ENCODE results near the gene KRT4. TPM values are rescaled to one million over a fixed set of nuclear protein-coding genes. Genes with fewer than 3 reads are reported as not detected.

Gene KRT4
- total RNA-seq, 2 donors from 2014 or later, result not detected

DNA sequence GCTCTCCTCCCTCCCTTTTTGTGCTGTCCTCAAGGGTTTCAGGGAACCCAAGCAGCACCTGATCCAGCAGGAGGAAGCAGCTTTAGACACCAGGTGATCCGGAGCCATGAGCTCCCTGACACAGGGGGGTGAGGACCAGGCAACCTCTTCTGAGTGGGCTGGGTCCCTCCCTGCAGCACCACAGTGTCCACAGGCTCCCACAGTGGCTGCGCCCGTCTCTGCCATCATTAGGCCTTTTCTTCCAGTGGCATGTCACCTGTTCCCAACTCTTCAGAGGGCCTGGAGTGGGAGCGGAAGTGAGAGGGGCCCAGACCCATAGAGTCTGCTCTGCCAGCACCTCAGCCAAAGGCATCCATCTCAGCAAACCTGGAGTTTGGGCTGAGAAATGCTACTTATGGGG lies 36.4 kb downstream of the KRT4 start:
- TF ChIP-seq, protein P1, sequence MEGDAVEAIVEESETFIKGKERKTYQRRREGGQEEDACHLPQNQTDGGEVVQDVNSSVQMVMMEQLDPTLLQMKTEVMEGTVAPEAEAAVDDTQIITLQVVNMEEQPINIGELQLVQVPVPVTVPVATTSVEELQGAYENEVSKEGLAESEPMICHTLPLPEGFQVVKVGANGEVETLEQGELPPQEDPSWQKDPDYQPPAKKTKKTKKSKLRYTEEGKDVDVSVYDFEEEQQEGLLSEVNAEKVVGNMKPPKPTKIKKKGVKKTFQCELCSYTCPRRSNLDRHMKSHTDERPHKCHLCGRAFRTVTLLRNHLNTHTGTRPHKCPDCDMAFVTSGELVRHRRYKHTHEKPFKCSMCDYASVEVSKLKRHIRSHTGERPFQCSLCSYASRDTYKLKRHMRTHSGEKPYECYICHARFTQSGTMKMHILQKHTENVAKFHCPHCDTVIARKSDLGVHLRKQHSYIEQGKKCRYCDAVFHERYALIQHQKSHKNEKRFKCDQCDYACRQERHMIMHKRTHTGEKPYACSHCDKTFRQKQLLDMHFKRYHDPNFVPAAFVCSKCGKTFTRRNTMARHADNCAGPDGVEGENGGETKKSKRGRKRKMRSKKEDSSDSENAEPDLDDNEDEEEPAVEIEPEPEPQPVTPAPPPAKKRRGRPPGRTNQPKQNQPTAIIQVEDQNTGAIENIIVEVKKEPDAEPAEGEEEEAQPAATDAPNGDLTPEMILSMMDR (IDR thresholded peaks at IDR 0.05), result no peak
- DNase-seq (ENCODE audit: low spot score) (no peak), ATAC-seq (ENCODE audit: insufficient number of reproducible peaks, low FRiP score, low read depth) (no peak)
- H3K27ac ChIP-seq, result no peak overlapping the region
- H3K4me1 ChIP-seq (ENCODE audit: control insufficient read depth in 1 of 2, low read depth in 2 of 2), result no peaks in the 10 kb centered on the region
- no peak overlapping the region for H3K4me3 ChIP-seq
- no peaks in the 10 kb centered on the region for H3K9me3 ChIP-seq
- no peaks in the 10 kb centered on the region for H3K36me3 ChIP-seq
- H3K27me3 ChIP-seq (replicated peaks; ENCODE audit: insufficient read depth), result no peaks in the 10 kb centered on the region

DNA sequence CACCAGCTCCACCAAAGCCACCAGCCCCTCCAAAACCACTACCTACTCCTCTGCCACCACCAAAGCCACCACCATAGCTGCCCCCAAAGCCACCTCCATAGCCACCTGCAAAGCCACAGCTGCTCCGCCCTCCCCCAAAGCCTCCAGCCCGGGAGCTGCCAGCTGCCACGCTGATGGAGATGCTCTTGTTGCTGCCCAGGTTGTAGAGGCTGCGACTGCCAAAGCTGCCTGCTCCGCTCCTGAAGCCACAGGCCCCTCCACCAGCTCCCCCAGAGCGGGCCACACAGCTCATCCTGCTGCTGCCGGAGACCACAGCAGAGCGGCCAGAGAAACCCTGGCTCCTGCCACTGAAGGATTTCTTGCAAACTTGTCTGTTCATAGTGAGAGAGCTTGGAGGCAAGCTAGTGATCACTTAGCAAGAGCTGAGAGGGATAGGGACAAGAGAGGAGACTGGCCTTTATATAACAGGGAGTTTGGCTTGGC lies 37.0 kb downstream of the KRT4 start, which contains the start of gene KRT76:
KRT76 (minus strand) TSS at position 433 of the 483 bp plus-strand sequence; CDS start at position 379, 54 bp downstream.
- no peaks in the 10 kb centered on the region for H3K36me3 ChIP-seq
- H3K27me3 ChIP-seq (replicated peaks; ENCODE audit: insufficient read depth), result no peaks in the 10 kb centered on the region
- H3K9me3 ChIP-seq, result no peaks in the 10 kb centered on the region
- no peak within 1 kb of the TSS for H3K4me3 ChIP-seq
- no peak for ATAC-seq (ENCODE audit: insufficient number of reproducible peaks, low FRiP score, low read depth)
- no peak within 1 kb of the TSS for H3K27ac ChIP-seq
- TF ChIP-seq, protein P1 (IDR thresholded peaks at IDR 0.05), result no peak
- DNase-seq (ENCODE audit: low spot score), result no peak
- H3K4me1 ChIP-seq (ENCODE audit: control insufficient read depth in 1 of 2, low read depth in 2 of 2), result no peaks in the 10 kb centered on the region

DNA sequence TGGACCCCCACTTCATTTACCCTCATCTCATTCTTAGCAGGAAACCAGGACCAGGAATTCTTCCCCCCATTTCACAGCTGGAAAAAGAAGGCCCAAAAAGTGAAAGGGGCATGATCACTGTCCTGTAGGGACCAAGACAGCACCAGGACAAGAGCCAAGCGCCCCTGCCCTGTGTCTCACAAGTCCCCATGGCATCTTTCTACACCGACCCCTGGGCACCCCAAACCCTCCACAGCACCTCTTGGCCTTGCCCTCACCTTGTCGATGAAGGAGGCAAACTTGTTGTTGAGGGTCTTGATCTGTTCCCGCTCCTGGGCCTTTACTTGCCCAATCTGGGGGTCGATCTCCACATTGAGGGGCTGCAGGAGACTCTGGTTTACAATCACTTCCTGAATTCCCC lies 37.5 kb downstream of the KRT4 start:
- Histone ChIP-seq H3K4me3 (no peak overlapping the region), H3K9me3 (no peaks in the 10 kb centered on the region), H3K36me3 (no peaks in the 10 kb centered on the region), H3K27me3 (replicated peaks; ENCODE audit: insufficient read depth) (no peaks in the 10 kb centered on the region), H3K27ac (no peak overlapping the region), H3K4me1 (ENCODE audit: control insufficient read depth in 1 of 2, low read depth in 2 of 2) (no peaks in the 10 kb centered on the region)
- DNase-seq (ENCODE audit: low spot score), result no peak
- ATAC-seq (ENCODE audit: insufficient number of reproducible peaks, low FRiP score, low read depth), result no peak
- TF ChIP-seq, protein P1 (IDR thresholded peaks at IDR 0.05), result no peak

DNA sequence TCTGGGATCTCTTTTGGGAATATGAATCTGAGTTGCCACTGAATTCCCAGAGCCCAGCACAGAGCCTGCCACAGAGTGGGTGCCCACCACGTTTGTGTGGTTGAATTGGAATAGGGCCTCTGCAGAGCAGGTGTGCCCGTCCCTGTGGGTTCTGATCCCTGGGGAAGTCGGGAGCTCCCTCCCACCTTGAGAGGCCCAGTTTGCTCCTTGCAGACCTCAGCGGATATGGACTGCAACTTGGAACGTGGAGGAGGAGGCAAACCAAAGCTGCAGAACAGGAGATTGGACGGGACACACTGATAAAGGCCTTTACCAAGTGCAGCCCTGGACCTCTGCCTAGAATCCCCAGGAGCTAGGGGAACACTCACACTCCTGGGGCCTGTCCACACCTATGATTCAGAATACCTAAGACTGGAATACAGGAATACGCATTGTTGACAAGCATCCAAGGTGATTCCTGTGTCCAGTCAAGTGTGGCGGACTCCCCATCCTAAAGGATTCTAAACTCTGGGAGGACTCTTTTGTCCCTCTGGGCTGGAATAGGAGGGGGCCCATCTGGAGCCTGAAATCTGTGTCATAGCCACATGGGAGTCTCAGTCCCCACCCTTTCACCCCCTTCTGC lies 39.2 kb downstream of the KRT4 start:
- no peaks in the 10 kb centered on the region for H3K9me3 ChIP-seq
- no peaks in the 10 kb centered on the region for H3K27me3 ChIP-seq (replicated peaks; ENCODE audit: insufficient read depth)
- no peak for ATAC-seq (ENCODE audit: insufficient number of reproducible peaks, low FRiP score, low read depth)
- H3K4me3 ChIP-seq, result no peak overlapping the region
- no peak overlapping the region for H3K27ac ChIP-seq
- H3K36me3 ChIP-seq, result no peaks in the 10 kb centered on the region
- TF ChIP-seq, protein P1 (IDR thresholded peaks at IDR 0.05), result no peak
- no peaks in the 10 kb centered on the region for H3K4me1 ChIP-seq (ENCODE audit: control insufficient read depth in 1 of 2, low read depth in 2 of 2)
- DNase-seq (ENCODE audit: low spot score), result no peak

DNA sequence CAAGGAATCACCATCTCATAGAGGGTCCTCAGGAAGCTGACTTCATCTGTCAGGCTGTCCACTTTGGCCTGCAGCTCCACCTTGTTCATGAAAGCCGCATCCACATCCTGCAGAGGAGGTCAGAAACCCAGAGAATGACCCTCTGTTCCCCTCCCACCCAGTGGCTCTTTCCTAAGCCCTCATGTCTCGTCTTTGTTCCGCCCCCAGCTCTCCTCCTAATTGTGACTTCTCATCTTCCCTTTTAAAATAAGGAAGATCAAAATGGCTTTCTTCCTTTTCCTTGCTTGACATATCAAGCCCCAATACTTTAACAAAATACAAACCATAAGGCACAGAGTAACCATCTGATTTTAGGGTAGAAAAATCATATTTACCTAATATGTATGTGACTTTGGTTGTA lies 41.1 kb downstream of the KRT4 start:
- TF ChIP-seq, protein P1 (IDR thresholded peaks at IDR 0.05), result no peak
- ATAC-seq (ENCODE audit: insufficient number of reproducible peaks, low FRiP score, low read depth), result no peak
- Histone ChIP-seq H3K27ac (no peak overlapping the region), H3K9me3 (no peaks in the 10 kb centered on the region), H3K4me3 (no peak overlapping the region), H3K4me1 (ENCODE audit: control insufficient read depth in 1 of 2, low read depth in 2 of 2) (no peaks in the 10 kb centered on the region), H3K27me3 (replicated peaks; ENCODE audit: insufficient read depth) (no peaks in the 10 kb centered on the region), H3K36me3 (no peaks in the 10 kb centered on the region)
- DNase-seq (ENCODE audit: low spot score), result no peak

Data from thoracic aorta (tissue), 2 donors.